HG03097 (cell line): ENCODE measurements around the gene CYB5R3.
"Not testable (repeated sequence)": the region's sequence is repeated elsewhere in the genome, so short reads cannot be mapped to it uniquely, and the experiment has no call there.

Experiments
- ATAC-seq: cut with Tn5 transposase; IDR thresholded peaks from one replicate; pipeline ENCODE4 v1.9.1; 2021; ENCODE audit not compliant: unreplicated experiment, low FRiP score

CYB5R3 gene

DNA sequence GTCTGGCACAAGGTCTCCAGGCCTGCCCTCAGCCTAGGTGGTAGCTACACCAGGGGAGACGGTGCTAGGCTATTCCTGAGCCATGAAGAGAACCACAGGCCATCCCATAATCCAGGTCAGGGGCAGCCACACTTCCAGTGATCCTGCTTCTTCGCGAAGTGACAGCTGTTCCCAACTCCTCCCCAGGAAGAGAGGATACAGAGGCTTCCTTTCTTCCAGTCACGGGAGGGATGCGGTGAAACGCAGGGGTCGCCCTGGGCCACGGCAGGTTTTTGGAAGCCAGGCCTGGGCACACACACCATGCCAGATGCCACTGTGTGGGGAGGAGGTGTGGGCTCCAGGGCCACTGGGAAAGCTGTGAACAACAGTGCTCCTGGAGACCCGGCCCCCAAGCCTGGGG lies 72.1 kb downstream of the CYB5R3 start:
- not testable (repeated sequence) for ATAC-seq

DNA sequence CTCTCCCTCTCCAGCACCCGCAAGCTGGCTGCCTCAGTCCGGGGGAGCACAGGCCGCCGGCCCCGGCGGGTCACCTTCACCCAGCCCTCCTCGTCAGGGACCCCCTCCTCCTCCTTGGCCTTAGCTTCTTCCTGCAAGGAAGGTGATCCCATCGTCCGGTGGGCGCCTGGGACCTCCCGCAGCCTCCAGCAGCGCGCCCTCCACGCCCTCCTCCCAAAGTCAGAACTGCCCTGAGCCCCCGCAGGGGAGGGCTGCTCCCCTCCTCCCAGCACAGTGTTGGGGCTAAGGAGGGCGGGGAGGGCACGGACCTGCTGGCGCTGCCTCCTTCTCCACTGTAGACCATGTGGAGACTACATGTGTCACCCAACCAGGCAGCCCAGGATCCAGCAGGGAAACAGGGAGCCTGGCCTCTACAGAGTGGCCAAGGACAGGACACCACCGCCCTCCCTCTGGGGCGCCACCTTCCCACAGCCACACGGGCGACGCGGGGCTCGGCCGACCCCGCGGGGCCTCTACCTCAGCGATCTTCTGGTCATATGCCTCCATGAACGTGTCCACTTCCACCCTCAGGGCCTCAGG lies 73.1 kb downstream of the CYB5R3 start:
- ATAC-seq: not testable (repeated sequence)

DNA sequence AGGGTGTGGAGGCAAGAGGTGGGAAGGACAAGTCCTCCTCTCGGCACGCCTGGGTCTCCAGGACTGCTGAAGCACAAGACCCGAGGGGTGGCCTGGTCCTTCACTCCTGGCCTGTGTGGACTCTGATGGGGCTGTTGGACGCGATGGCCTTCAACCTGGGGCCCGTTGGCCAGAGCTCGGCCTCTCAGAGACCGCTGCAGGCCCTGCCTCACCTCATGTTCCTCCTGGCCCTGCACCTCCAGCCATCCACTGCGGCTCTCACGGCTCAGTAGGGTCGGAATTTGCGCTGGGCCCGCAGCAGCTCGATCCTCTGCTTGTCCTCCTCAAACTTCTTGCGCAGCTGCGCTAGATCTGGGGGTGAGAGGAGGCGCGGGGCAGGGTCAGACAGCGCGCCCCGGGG lies 74.7 kb downstream of the CYB5R3 start:
- not testable (repeated sequence) for ATAC-seq

DNA sequence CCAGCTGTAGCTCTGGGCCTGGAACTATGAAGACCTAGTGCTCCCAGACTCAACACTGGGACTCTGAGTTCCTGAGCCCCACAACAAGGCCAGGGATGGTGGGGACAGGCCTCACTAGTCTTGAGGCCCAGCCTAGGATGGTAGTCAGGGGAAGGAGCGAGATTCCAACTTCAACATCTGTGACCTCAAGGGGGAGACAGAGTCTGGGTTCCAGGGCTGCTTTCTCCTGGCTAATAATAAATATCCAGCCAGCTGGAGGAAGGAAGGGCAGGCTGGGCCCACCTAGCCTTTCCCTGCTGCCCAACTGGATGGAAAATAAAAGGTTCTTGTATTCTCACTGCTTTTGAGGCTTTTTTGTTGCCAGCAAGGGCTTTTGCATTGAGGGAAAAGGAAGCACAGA lies 75.1 kb downstream of the CYB5R3 start:
- ATAC-seq: not testable (repeated sequence)

DNA sequence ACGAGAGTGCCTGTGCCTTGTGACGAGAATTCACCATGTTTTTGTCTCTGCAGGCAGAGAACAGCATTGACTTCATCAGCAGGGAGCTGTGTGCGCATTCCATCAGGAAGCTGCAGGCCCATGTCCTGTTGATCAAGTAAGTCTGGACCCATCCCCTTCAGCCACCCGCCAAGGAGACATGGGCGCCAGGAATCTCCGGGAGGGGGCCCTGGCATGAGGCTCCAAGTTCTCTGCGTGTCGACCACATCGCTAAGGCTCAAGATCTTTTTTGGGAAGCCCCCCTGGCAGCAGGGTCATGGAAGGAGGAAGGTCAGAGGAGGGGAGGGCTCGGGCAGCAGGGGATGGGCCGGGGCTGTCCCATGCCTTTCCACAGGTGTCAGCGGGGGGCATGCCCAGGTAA lies 78.1 kb downstream of the CYB5R3 start:
- ATAC-seq: not testable (repeated sequence)

DNA sequence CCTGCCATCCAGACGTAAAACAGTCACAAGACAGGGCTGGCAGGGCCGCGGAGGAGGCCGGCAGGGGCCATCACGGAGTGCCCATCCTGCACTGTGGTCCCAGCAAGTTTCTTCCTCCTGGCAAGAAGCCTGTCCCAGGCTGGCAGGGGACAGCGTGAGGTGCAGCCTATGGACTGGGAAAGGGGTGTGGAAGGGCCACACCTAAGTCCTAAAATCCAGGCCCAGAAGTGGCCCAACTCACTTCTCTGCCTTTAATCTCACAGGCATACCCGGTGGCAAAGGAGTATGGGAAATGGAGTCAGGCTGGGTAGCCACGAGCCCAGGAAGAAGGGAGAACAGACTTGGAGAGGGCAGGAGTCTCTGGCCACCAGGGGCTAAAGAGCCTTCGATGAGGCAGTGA lies 78.6 kb downstream of the CYB5R3 start:
- ATAC-seq: not testable (repeated sequence)

DNA sequence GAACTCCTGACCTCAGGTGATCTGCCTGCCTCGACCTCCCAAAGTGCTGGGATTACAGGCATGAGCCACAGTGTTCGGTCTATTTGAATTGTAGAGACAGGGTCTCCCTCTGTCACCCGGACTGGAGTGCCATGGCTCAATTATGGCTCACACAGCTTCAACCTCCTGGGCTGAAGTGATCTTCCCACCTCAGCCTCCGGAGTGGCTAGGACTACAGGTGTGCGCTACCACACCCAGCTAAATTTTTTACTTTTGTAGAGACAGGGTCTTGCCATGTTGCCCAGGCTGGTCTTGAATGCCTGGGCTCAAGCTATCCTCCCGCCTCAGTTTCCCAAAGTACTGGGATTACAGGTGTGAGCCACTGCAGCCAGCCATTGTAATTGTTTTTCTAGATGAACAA lies 81.2 kb downstream of the CYB5R3 start:
- ATAC-seq: not testable (repeated sequence)
